GM18517 (cell line): ENCODE data around the gene TTC16.
"Not testable (repeated sequence)": the region's sequence is repeated elsewhere in the genome, so short reads cannot be mapped to it uniquely, and the experiment has no call there.

Experiments
- ATAC-seq: cut with Tn5 transposase; IDR thresholded peaks from one replicate; pipeline ENCODE4 v1.9.1; 2021; ENCODE audit warnings: mild to moderate bottlenecking, moderate library complexity; ENCODE audit not compliant: unreplicated experiment

Gene TTC16

DNA sequence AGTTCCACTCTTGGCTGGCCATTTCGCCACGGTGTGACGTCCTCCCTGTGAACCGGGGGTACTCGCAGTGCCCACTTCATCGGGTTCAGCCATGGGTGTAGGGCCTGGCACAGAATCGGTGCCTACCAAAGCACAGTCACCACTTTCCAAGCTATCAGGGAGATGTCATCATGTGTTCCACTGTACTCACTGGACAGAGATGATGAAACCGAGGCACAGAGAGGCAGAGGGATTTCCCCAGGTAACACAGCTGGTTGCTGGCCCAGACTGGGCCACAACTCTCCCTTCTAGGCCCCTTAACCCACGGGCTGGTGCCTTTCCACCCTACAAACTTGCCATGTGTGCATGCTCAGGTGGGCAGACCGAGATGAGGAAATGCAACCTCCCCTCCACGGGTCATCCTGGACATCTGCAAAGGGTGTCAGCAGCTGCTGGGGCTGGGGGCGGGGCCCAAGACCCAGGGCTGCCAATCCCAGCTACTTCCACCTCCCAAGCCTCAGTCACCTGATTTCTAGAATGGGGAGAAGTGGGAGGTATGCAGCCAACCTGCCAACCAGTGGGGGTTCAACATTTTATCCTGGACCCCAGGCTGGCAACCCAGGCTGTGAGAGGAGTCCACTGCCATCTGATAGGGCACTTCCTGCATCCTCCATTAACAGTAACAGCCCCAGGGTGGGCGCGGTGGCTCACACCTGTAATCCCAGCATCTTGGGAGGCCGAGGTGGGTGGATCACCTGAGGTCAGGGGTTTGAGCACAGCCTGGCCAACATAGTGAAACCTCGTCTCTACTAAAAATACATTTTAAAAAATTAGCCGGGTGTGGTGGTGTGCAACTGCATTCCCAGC, 63.5 kb downstream of the TTC16 start:
- ATAC-seq: peak; percentile 54

DNA sequence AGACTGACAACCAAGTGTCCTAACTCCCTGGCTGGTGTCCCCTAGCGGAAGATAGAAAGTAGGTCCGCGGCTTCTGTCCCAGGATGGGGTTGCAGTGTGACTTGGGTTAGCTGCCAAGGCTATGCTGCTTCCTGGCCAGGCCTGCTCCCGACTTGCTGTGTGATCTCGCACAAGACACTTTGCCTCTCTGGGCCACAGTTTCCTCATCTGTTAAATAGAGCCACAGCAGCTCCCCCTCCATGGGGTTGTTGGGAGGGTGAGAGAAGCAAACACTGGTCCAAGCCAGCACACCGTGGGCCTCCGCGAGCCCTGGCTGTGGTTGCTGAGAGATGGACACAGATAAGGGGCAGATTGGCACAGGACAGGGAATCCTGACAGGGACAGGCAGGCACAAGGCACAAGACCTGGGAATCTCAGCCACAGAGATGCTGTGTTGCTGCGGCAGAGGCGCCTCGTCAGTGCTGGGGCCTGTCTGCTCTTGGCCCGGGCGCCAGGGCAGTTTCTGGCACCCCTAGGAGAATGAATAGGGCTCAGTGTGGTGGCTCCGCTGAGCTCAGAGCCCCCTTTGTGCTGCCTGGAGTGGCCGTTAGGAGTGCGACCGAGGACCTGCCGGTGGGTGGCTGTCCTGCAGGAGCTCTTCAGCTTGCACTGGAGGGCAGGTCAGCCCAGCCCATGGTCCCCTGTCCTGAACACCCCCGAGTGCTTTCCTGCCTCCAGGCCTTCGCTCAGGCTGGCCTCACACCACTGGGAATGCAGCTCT, 64.4 kb downstream of the TTC16 start:
- ATAC-seq: no peak

DNA sequence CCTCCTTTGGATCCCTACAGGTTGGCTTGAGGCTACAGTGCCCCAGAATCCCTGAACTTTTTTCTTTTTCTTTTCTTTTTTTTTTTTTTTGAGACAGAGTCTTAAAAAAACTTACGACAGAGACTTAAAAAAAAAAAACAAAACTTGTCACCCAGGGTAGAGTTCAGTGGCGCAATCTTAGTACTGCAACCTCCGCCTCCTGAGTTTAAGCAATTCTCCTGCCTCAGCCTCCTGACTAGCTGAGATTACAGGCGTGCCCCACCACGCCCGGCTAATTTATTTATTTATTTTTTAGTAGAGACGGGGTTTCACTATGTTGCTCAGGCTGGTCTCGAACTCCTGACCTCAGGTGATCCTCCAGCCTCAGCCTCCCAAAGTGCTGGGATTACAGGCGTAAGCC, 65.0 kb downstream of the TTC16 start:
- not testable (repeated sequence) for ATAC-seq
